Superior temporal gyrus (tissue), 1 donor: ENCODE data around the gene RFPL4A.

Source experiments
- DNase-seq: peaks from one replicate; pipeline ENCODE4 v3.0.0-alpha.2; 2016; ENCODE audit errors: extremely low spot score

Gene RFPL4A

GRCh38 chr19:55802281-55802680, 43.4 kb downstream of the RFPL4A start:
- no peak for DNase-seq

- no peak for DNase-seq
These were observed 50.6 kb downstream of the RFPL4A start for GRCh38 chr19:55809381-55810058.

GRCh38 chr19:55811340-55811739, 52.4 kb downstream of the RFPL4A start:
- no peak for DNase-seq

GRCh38 chr19:55812449-55812848, 53.6 kb downstream of the RFPL4A start:
- no peak for DNase-seq
